ENCODE measurements around the gene GLI3. TPM values are rescaled to one million over a fixed set of nuclear protein-coding genes. Genes with fewer than 3 reads are reported as not detected.

GLI3 gene
- total RNA-seq, 2 donors from 2014 or later: 9.2 to 14.7 TPM

DNA sequence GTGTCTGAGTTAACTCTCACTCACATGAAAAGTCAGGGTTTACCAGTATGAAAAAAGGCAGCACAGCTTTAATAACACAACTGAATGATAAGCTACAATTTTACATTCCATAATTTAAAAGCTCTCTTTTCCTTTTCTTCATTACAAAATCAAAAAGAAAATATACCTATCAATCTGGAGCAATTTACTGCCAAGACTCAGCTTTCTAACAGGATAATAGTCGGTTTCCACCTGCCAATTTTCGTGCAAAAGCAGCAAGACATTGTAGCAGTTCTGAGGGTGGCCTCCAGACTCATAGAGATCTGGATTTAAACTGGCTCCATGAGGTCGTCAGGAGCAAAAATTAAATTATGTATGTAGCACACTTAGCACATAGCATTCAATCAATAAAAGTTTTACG is 191.0 kb downstream of the GLI3 start:
- Histone ChIP-seq H3K4me3 (no peak overlapping the region), H3K36me3 (no peaks in the 10 kb centered on the region), H3K9me3 (no peaks in the 10 kb centered on the region), H3K4me1 (replicated peaks) (no peaks in the 10 kb centered on the region), H3K27me3 (replicated peaks; ENCODE audit: insufficient read depth) (no peaks in the 10 kb centered on the region), H3K27ac (no peak overlapping the region)
- TF ChIP-seq POLR2A (IDR thresholded peaks at IDR 0.05): no peak
- no peak for TF ChIP-seq POLR2AphosphoS5 (IDR thresholded peaks at IDR 0.05)
- TF ChIP-seq, protein P1, sequence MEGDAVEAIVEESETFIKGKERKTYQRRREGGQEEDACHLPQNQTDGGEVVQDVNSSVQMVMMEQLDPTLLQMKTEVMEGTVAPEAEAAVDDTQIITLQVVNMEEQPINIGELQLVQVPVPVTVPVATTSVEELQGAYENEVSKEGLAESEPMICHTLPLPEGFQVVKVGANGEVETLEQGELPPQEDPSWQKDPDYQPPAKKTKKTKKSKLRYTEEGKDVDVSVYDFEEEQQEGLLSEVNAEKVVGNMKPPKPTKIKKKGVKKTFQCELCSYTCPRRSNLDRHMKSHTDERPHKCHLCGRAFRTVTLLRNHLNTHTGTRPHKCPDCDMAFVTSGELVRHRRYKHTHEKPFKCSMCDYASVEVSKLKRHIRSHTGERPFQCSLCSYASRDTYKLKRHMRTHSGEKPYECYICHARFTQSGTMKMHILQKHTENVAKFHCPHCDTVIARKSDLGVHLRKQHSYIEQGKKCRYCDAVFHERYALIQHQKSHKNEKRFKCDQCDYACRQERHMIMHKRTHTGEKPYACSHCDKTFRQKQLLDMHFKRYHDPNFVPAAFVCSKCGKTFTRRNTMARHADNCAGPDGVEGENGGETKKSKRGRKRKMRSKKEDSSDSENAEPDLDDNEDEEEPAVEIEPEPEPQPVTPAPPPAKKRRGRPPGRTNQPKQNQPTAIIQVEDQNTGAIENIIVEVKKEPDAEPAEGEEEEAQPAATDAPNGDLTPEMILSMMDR (IDR thresholded peaks at IDR 0.05): no peak
- intact Hi-C loops (cut with DNase I): no loop called here
- DNase-seq (ENCODE audit: low spot score): no peak
- 71% methylated on average over 4 of the region's 4 CpGs for WGBS

DNA sequence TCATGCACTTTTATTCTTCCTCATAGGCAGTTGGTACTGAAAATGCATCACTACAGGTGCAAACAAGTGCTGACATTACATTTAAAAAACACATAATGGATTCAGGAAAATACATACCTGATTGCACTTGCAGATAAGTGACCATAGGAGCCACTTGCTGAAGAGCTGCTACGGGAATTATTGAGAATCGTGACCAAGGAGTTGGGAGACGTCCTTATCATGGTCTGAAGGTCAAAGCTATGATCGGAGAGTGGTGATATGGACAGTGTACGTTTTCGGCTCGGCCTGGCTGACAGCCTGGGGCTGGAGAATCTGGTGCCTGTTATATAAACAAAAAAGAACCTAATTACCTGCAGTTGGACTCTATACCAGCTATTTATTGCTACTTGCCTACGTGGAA is 197.1 kb downstream of the GLI3 start:
- H3K27ac ChIP-seq: no peak overlapping the region
- no peak for DNase-seq (ENCODE audit: low spot score)
- intact Hi-C loops (cut with DNase I): no loop called here
- 57% methylated on average over 8 of the region's 8 CpGs for WGBS
- no peaks in the 10 kb centered on the region for H3K36me3 ChIP-seq
- H3K4me3 ChIP-seq: no peak overlapping the region
- no peaks in the 10 kb centered on the region for H3K9me3 ChIP-seq
- no peaks in the 10 kb centered on the region for H3K4me1 ChIP-seq (replicated peaks)
- TF ChIP-seq, protein P1 (IDR thresholded peaks at IDR 0.05): no peak
- no peak for TF ChIP-seq POLR2A (IDR thresholded peaks at IDR 0.05)
- no peak for TF ChIP-seq POLR2AphosphoS5 (IDR thresholded peaks at IDR 0.05)
- no peaks in the 10 kb centered on the region for H3K27me3 ChIP-seq (replicated peaks; ENCODE audit: insufficient read depth)

DNA sequence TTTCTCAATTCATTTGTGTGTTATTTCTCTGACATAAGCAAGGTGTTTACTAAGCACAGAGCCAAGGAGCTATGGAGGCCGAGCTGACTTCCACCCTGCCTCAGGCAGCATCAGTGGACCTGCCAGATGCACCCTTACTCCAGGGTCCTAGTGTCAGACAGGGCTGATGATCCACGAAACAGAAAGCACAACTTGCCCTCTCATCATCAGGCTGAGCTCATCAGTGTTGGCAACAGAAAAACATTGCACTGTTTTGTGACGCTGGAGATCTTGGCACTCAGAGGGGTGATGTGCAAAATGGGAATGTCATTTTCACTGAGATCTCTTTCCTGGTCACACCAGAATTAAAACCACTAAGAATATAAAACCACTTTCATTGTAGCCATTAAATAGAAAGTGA is 201.8 kb downstream of the GLI3 start:
- intact Hi-C loops (cut with DNase I): no loop called here
- Histone ChIP-seq H3K36me3 (no peaks in the 10 kb centered on the region), H3K27ac (no peak overlapping the region), H3K9me3 (no peaks in the 10 kb centered on the region), H3K27me3 (replicated peaks; ENCODE audit: insufficient read depth) (no peaks in the 10 kb centered on the region), H3K4me3 (no peak overlapping the region), H3K4me1 (replicated peaks) (no peaks in the 10 kb centered on the region)
- no peak for DNase-seq (ENCODE audit: low spot score)
- TF ChIP-seq, protein P1 (IDR thresholded peaks at IDR 0.05): no peak
- TF ChIP-seq POLR2A (IDR thresholded peaks at IDR 0.05) (no peak), POLR2AphosphoS5 (IDR thresholded peaks at IDR 0.05) (no peak)
- 69% methylated on average over 3 of the region's 3 CpGs for WGBS

DNA sequence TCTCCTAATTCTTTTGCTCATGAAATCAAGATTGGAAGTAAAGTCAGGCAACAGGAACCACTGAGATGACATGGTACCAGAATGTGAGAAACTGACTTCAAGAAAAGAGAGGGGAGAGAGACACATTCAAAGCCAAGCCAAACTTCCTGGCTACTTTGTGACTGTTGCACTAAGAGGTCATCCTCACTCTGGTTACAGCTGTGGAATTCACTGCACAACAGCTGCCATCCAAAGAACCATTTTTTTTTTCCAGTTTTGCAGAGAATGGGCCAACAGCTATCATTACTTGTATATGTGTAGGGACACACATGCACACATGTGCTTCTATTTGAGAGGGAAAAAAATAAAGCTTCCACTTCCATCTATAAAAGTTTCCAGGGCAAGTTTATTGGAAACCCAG is 203.5 kb downstream of the GLI3 start:
- Histone ChIP-seq H3K4me1 (replicated peaks) (no peaks in the 10 kb centered on the region), H3K9me3 (no peaks in the 10 kb centered on the region), H3K27ac (no peak overlapping the region), H3K36me3 (no peaks in the 10 kb centered on the region), H3K4me3 (no peak overlapping the region), H3K27me3 (replicated peaks; ENCODE audit: insufficient read depth) (no peaks in the 10 kb centered on the region)
- intact Hi-C loops (cut with DNase I): no loop called here
- DNase-seq (ENCODE audit: low spot score): no peak
- TF ChIP-seq POLR2AphosphoS5 (IDR thresholded peaks at IDR 0.05) (no peak), POLR2A (IDR thresholded peaks at IDR 0.05) (no peak)
- TF ChIP-seq, protein P1 (IDR thresholded peaks at IDR 0.05): no peak

DNA sequence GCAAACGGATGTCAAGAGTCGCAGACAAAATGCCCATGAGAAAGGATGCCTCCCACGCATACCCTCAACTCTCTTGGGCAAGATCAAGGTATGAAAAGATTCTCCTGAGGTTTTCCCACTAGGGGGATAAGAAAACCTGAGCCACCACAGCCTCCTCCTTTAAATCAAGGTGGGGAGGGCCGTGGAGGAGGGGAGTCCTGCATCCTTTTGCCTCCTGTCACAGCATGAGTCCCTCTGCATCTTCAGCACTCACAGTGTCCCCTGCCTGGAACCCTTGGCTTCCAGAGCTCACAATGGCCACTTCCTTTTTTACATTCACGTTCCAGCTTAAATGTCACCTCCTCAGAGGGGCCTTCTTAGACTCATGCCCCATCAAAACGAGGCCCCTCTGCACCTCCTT is 207.6 kb downstream of the GLI3 start:
- Histone ChIP-seq H3K9me3 (no peaks in the 10 kb centered on the region), H3K27ac (no peak overlapping the region), H3K36me3 (no peaks in the 10 kb centered on the region), H3K4me3 (no peak overlapping the region), H3K4me1 (replicated peaks) (no peaks in the 10 kb centered on the region), H3K27me3 (replicated peaks; ENCODE audit: insufficient read depth) (no peaks in the 10 kb centered on the region)
- TF ChIP-seq POLR2A (IDR thresholded peaks at IDR 0.05): no peak
- intact Hi-C loops (cut with DNase I): no loop called here
- no peak for DNase-seq (ENCODE audit: low spot score)
- WGBS: 84% methylated on average over 6 of the region's 6 CpGs
